DMS53 (cell line): Measurements from ENCODE around the gene ADAMTS10.
"Not testable (repeated sequence)": the region's sequence is repeated elsewhere in the genome, so short reads cannot be mapped to it uniquely, and the experiment has no call there.

ENCODE experiments used
- DNase-seq: peaks from one replicate; lab custom pipeline; 2025; lab: John Stamatoyannopoulos, UW

ADAMTS10 gene

DNA sequence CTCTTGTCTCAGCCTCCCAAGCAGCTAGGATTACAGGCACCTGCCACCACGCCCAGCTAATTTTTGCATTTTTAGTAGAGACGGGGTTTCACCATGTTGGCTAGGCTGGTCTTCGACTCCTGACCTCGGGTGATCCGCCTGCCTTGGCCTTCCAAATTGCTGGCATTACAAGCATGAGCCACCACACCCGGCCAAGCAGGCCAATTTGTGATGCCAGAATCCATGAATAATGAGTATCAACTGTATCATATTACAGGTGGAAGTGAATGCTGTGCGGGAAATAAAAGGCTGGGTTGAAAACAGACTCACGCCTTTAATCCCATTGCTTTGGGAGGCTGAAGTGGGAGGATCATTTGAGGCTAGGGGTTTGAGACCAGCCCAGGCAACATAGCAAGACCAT is 16.3 kb upstream of the ADAMTS10 start:
- no peak for DNase-seq

GRCh38 chr19:8622886-8623285 is 12.4 kb upstream of the ADAMTS10 start:
- DNase-seq, result not testable (repeated sequence)

DNA sequence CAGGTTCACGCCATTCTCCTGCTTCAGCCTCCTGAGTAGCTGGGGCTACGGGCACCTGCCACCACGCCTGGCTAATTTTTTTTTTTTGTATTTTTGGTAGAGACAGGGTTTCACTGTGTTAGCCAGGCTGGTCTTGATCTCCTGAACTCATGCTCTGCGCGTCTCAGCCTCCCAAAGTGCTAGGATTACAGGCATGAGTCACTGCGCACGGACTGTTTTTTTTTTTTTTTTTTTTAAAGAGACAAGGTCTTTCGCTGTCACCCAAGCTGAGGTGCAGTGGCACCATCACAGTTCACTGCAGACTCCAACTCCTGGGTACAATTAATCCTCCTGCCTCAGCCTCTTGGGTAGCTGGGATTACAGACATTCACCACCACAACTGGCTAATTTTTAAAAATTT is 8.2 kb upstream of the ADAMTS10 start:
- no peak for DNase-seq

DNA sequence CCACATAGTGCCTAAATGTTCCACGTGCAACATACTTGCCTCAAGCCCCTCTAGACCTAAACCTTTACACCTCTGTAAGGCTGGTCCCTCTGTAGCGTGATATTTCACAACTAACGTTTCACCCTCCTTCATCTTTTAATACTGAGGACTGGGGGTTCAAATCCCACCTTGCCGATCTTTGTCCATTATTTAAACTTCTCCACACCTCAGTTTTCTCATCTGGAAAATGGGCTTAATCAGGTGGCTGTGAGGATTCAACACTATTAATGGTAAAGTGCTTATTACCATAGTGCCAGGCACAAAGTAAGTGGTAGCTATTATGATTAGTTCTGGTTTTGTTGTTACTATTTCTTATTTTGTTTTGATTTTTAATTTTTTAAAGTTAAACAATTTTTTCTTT is 7.5 kb upstream of the ADAMTS10 start:
- no peak for DNase-seq

DNA sequence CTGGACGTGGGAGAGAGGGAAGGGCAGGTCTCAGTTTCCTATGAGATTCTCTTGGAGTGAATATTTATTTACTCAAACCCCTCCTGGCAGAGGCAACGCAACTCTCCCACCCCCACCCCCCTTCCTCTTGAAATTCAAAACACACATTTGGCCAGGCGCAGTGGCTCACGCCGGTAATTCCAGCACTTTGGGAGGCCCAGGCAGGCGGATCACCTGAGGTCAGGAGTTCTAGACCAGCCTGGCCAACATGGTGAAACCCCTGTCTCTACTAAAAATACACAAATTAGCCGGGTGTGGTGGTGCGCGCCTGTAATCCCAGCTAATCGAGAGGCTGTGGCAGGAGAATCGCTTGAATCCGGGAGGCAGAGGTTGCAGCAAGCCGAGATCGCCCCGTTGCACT is 6.8 kb upstream of the ADAMTS10 start:
- DNase-seq, result not testable (repeated sequence)

GRCh38 chr19:8616861-8617260 is 6.3 kb upstream of the ADAMTS10 start:
- no peak for DNase-seq

GRCh38 chr19:8615813-8616596 is 5.5 kb upstream of the ADAMTS10 start:
- DNase-seq, result peak; percentile 20

DNA sequence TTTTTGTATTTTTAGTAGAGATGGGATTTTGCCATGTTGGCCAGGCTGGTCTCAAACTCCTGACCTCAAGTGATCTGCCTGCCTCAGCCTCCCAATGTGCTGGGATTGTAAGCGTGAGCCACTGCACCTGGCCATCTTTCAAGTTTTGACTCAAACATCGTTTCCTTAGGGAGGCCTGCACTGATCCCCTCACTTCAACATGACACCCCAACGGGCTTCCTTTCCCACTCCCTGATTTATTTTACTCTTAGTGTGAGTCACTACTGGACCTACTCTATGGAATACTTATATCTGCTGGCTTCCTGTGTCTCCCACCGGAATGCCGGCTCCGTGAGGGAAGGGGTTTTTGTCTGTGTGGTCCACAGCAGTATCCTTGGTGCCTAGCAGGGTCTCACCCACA is 4.5 kb upstream of the ADAMTS10 start:
- DNase-seq, result no peak

GRCh38 chr19:8614455-8614854 is 3.9 kb upstream of the ADAMTS10 start:
- no peak for DNase-seq

DNA sequence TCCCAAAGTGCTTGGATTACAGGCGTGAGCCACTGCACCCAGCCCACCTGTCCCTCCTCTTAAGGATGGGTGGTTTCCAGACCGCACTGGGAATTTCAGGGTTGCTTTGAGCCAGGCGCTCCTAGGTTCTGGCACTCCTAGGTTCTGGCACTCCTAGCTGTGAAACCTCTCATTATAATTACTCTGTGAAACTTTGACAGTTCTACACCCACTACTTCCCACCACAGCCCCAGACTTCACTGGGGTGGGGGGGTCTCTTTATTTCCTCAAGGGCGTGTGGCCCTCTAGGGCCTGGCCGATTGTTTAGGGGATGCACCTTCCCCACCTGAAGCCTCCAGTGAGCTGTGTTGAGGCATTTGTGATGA is 2.3 kb upstream of the ADAMTS10 start:
- no peak for DNase-seq

- DNase-seq, result peak; percentile 24
Observed at GRCh38 chr19:8611877-8612806, 1.6 kb upstream of the ADAMTS10 start.

GRCh38 chr19:8611391-8611876 is 919 bp upstream of the ADAMTS10 start:
- DNase-seq, result no peak

DNA sequence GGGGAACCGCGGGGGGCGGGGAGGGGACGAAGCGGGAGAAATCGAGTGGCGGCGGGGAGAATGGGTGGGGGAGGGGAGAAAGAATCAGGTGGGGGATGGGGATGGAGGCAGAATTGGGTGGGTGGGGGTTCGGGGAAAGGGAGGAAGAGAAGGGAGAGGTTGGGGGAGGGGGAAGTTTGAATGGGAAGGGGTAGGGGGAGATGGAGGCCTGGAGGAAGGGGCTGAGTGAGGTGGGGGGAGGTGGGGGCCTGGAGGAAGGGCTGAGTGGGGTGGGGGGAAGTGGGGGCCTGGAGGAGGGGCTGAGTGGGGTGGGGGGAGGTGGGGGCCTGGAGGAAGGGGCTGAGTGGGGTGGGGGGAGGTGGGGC is 403 bp upstream of the ADAMTS10 start:
- DNase-seq, result no peak

- DNase-seq, result no peak
Observed at GRCh38 chr19:8609279-8610040, 1.1 kb downstream of the ADAMTS10 start.

DNA sequence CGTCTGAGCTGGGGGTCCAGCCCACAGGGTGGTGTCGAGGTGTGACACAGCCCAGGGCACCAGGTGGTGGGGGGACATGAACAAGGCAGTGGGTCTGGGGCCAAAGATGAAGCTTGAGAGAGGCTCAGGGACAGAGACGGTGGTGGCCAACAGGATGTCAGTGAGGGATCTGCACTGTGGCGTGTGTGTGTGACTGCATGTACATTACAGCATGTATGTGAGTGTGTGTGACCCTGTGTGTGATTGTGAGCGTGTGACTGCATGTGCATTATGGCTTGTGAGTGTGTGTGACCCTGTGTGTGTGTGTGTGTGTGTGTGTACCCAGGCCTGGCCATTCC is 1.6 kb downstream of the ADAMTS10 start:
- DNase-seq, result no peak

DNA sequence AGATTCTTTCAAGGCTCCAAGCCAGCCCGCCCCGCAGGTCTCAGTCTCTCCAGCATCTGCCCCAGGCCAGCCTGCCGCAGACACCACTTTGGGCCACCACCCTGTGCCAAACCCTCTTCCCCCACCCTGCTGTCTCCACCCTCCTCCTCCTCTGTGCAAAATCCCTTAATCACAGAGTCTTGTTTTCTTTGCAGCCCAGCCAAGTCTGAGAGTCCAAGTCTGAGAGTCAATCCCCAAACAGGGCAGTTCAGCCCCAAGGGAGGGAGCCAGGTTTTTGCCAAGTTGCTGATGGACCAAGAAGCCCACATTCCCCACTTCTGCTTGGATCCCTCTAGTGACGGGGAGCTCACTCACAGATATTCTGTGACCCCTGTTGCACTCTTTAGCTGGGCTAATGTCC is 3.1 kb downstream of the ADAMTS10 start:
- no peak for DNase-seq

DNA sequence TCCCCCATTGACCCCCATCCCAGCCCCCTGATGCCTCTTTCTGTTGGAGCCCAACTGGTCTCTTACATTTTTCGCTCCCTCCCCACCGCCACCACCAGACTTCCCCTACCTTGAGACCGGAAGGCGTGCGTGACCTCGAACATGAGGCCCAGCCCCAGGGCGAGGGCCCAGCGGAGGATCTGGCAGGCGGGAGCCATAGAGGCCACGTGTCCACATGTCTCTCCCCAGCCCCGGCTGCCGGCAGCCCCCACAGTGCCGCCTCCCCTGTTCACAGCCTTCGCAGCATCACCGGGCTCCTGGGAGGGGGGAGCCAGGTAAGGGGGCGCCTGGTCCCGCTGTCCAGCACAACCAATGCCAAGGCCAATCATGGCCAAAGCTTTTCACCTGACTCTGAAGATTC is 5.0 kb downstream of the ADAMTS10 start:
- DNase-seq, result no peak

DNA sequence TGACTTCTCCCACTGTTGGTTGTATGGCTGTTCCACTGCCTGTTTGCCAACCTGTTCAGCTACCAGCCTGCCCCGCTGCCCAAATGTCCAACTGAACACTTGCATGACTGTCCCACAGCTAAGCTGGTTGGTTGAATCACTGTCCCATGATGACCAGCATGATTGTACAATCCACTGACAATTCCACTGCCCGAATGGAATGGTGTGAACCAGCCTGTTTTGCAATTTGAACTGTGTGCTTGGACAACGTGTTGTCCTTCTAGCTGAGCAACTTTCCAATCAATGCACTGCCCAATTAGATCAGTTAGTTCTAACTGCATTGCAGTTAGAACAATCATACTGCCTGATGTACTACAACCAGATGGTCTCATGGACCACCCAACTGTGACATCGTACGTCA is 8.7 kb downstream of the ADAMTS10 start:
- DNase-seq, result no peak

DNA sequence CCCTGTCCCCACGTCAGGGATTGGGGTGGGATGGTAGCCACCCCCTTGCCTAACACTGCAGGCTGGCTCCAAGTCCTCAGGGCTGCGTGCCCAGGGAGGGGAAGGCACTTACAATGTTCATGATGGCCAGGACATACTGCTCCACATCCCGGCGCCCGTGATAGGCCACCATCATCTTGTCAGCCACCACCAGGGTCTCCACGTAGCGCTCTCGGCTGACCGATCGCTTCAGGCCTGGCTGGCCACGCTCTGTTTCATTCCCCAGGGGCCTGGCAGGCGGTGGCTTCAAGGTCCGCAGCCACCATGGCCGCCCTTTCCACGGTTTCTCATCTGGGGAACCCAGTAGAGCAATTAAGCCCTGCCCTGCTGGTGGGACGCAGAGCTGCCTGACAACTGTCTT is 9.7 kb downstream of the ADAMTS10 start:
- DNase-seq, result no peak

DNA sequence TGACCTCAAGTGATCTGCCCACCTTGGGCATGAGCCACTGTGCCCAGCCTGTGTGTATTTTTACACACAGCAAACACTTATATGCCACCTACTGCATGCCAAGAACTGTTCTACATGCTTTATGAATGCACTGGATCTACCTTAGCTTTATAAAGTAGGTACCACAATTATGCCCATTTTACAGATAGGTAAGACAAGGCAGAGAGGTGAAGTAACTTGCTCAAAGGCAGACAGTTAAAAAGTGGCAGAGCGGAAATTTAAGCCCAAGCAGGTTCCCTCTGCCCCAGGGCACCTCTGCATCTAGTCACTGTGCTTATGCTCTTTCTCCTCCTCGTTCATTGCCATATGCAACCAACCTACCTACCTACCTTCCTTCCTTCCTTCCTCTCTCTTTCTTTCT is 10.5 kb downstream of the ADAMTS10 start:
- no peak for DNase-seq

DNA sequence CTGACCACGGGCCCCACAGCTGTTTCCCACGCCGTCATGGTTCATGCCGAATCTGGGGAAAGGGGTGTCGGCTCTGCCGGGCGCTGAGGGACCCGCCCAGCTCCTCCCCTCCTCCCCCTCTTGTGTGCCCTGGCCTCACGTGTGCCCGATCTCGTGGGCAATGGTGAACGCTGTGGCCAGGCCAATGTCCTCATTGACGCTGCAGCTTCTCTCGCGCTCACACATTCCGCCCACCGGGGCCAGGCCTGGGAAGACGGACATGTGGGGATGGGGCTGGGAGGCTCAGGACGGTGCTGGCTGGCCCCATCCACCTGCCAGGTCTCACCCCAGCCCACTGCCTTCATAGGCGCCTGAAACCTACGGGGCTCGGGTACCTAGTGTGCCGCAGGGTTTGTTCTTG is 14.3 kb downstream of the ADAMTS10 start:
- no peak for DNase-seq

DNA sequence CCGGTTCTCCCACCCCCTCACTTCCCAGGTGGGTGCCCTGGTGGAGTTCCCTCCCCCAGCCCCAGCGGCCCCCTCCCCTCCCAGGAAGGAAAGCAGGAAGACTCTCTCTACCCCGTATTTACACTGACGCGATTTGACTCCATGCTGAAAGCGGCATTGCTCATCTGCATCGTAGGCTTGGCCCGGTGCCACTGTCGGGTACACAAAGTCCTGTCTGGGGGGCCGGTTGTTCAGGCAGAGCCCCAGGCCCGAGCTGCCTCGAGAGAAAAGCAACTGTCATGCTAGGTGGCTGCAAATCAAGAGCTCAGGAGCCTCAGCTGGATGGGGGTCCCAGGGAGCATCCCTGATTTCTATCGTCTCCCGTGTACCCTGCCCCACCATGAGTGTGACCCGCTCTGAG is 14.9 kb downstream of the ADAMTS10 start:
- DNase-seq, result no peak

DNA sequence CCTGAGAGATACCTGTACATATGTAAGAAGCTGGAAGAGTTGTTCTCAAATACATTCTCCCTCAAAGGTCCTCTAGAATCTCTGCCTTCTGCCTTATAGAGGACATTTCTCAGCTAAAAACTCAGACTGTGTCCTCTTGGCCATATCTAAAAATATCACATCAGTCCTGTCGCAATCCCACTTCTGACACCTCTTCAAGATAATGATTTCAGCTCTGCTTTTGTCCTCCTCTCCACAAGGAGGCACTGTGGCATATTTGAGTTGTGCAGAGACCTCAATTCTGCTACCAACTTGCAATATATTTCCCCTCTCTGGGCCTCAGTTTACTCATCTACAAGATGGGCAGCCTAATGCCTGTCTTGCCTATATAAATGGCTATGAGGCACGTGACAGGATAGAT is 16.6 kb downstream of the ADAMTS10 start:
- DNase-seq, result no peak
